Upper lobe of left lung (tissue), 4 donors: ENCODE data around the gene GMDS.

Experiments
- EP300 ChIP-seq, 4 donors: sonication (generic); formaldehyde crosslinking; IDR thresholded peaks; one replicate each; pipeline ENCODE4 v1.5.1; 2017; ENCODE audit warnings: antibody characterized with exemption in 4 of 4, control low read depth in 2 of 4
- TF ChIP-seq, protein P1 (sequence below), 6 experiments: fragments of 450-650 bp in 4 of 6; fragments of 200-600 bp in 2 of 6; sonication (generic) in 2 of 6; IDR thresholded peaks; one replicate each; pipeline ENCODE4 v1.5.1; 2016 to 2019; ENCODE audit warnings: antibody characterized with exemption in 6 of 6

DNA sequence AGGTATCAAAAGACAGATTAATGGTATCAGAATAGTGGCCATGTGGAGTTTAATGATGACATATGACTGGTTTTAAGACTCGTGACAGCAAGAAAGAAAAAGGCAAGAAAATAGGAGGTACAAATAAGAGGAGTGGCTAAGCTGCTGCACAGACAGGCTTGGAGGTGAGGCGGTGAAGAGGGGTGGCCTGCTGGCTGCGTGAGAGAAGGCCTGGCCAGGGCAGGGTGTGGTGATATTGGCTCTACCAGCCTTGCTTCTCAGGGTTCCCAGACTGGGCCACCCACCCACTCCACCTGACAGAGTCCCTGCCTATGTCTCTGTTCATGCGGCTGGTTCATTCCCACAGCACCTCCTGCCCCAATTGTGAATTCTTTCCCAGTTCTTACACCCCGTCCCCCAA is 529.0 kb downstream of the GMDS start:
- TF ChIP-seq, protein P1, sequence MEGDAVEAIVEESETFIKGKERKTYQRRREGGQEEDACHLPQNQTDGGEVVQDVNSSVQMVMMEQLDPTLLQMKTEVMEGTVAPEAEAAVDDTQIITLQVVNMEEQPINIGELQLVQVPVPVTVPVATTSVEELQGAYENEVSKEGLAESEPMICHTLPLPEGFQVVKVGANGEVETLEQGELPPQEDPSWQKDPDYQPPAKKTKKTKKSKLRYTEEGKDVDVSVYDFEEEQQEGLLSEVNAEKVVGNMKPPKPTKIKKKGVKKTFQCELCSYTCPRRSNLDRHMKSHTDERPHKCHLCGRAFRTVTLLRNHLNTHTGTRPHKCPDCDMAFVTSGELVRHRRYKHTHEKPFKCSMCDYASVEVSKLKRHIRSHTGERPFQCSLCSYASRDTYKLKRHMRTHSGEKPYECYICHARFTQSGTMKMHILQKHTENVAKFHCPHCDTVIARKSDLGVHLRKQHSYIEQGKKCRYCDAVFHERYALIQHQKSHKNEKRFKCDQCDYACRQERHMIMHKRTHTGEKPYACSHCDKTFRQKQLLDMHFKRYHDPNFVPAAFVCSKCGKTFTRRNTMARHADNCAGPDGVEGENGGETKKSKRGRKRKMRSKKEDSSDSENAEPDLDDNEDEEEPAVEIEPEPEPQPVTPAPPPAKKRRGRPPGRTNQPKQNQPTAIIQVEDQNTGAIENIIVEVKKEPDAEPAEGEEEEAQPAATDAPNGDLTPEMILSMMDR (IDR thresholded peaks at IDR 0.05), result no peak
- TF ChIP-seq EP300 (IDR thresholded peaks at IDR 0.05), result no peak
